WTC11 (cell line): ENCODE data around the gene CNOT6L.

Experiments used
- ETV6 ChIP-seq: sonication (generic); formaldehyde crosslinking; IDR thresholded peaks from 2 replicates; pipeline ENCODE4 v1.8.1; 2022; ENCODE audit warnings: mild to moderate bottlenecking, missing genetic modification reagents
- GABPB1 ChIP-seq: sonication (generic); formaldehyde crosslinking; IDR thresholded peaks from 2 replicates; pipeline ENCODE4 v1.8.1; 2023; ENCODE audit warnings: mild to moderate bottlenecking, missing genetic modification reagents
- KAT7 ChIP-seq: sonication (generic); formaldehyde crosslinking; IDR thresholded peaks from 2 replicates; pipeline ENCODE4 v1.8.1; 2023; ENCODE audit warnings: missing genetic modification reagents, mild to moderate bottlenecking, borderline replicate concordance
- NFE2L1 ChIP-seq: sonication (generic); formaldehyde crosslinking; IDR thresholded peaks from 2 replicates; pipeline ENCODE4 v1.8.1; 2023; ENCODE audit warnings: missing genetic modification reagents
- TF ChIP-seq, protein P1 (sequence below): fragments of 200-600 bp; IDR thresholded peaks from 2 replicates; pipeline ENCODE4 v1.8.0; 2022; ENCODE audit warnings: antibody characterized with exemption
- TF ChIP-seq, protein P2 (sequence below): sonication (generic); formaldehyde crosslinking; IDR thresholded peaks from 2 replicates; pipeline ENCODE4 v1.8.1; 2023; ENCODE audit warnings: mild to moderate bottlenecking, missing genetic modification reagents, borderline replicate concordance
- TF ChIP-seq, protein P3 (sequence below): sonication (generic); formaldehyde crosslinking; IDR thresholded peaks from 2 replicates; pipeline ENCODE4 v1.8.0; 2022; ENCODE audit warnings: mild to moderate bottlenecking, missing genetic modification reagents

DNA sequence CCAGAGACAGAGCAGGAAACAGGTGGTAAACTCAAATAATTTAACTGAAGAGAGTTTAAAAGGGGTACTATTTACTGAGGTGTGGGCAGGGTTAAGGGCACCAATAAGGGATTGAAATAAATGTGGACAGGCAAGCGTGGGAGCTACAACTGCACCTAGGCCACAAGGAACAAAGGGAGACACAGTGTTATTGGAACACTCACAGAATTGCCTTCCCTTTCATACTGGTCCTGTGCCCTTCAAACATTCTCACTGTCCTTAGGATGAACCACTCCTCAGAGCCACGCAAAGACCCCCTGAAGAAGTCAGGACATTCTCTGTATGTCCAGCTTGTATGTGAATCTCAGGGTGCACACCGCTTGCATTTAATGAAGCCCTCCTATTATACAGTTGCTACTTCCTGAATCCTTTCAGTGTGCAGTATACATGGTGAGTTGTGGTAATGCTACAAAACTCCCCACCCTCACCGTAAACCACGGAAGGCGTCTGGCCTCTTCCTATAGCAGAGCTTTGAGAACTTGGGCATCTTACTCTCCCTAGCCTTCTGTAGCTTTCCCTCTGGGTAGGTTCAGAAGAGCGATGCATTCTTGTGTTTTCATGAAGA, 33.8 kb upstream of the CNOT6L start:
- TF ChIP-seq ETV6 (CRISPR knock-in tag) = no peak
- TF ChIP-seq, protein P1, sequence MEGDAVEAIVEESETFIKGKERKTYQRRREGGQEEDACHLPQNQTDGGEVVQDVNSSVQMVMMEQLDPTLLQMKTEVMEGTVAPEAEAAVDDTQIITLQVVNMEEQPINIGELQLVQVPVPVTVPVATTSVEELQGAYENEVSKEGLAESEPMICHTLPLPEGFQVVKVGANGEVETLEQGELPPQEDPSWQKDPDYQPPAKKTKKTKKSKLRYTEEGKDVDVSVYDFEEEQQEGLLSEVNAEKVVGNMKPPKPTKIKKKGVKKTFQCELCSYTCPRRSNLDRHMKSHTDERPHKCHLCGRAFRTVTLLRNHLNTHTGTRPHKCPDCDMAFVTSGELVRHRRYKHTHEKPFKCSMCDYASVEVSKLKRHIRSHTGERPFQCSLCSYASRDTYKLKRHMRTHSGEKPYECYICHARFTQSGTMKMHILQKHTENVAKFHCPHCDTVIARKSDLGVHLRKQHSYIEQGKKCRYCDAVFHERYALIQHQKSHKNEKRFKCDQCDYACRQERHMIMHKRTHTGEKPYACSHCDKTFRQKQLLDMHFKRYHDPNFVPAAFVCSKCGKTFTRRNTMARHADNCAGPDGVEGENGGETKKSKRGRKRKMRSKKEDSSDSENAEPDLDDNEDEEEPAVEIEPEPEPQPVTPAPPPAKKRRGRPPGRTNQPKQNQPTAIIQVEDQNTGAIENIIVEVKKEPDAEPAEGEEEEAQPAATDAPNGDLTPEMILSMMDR = no peak
- TF ChIP-seq NFE2L1 (CRISPR knock-in tag) = no peak
- TF ChIP-seq, protein P2, sequence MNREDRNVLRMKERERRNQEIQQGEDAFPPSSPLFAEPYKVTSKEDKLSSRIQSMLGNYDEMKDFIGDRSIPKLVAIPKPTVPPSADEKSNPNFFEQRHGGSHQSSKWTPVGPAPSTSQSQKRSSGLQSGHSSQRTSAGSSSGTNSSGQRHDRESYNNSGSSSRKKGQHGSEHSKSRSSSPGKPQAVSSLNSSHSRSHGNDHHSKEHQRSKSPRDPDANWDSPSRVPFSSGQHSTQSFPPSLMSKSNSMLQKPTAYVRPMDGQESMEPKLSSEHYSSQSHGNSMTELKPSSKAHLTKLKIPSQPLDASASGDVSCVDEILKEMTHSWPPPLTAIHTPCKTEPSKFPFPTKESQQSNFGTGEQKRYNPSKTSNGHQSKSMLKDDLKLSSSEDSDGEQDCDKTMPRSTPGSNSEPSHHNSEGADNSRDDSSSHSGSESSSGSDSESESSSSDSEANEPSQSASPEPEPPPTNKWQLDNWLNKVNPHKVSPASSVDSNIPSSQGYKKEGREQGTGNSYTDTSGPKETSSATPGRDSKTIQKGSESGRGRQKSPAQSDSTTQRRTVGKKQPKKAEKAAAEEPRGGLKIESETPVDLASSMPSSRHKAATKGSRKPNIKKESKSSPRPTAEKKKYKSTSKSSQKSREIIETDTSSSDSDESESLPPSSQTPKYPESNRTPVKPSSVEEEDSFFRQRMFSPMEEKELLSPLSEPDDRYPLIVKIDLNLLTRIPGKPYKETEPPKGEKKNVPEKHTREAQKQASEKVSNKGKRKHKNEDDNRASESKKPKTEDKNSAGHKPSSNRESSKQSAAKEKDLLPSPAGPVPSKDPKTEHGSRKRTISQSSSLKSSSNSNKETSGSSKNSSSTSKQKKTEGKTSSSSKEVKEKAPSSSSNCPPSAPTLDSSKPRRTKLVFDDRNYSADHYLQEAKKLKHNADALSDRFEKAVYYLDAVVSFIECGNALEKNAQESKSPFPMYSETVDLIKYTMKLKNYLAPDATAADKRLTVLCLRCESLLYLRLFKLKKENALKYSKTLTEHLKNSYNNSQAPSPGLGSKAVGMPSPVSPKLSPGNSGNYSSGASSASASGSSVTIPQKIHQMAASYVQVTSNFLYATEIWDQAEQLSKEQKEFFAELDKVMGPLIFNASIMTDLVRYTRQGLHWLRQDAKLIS (CRISPR knock-in tag) = no peak
- TF ChIP-seq KAT7 = no peak
- TF ChIP-seq, protein P3, sequence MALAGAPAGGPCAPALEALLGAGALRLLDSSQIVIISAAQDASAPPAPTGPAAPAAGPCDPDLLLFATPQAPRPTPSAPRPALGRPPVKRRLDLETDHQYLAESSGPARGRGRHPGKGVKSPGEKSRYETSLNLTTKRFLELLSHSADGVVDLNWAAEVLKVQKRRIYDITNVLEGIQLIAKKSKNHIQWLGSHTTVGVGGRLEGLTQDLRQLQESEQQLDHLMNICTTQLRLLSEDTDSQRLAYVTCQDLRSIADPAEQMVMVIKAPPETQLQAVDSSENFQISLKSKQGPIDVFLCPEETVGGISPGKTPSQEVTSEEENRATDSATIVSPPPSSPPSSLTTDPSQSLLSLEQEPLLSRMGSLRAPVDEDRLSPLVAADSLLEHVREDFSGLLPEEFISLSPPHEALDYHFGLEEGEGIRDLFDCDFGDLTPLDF = no peak
- TF ChIP-seq GABPB1 (CRISPR knock-in tag) = no peak
